Panc1 (cell line): ENCODE results near the gene ZBTB7C. TPM values are rescaled to one million over a fixed set of nuclear protein-coding genes. Genes with fewer than 3 reads are reported as not detected.

ENCODE experiments used
- ATAC-seq: fragments of 200-7000 bp; cut with Tn5 transposase; 2 replicates; pipeline ENCODE4 v1.9.1; 2020; ENCODE audit warnings: mild to moderate bottlenecking, moderate library complexity
- BruUV-seq: library from RNA; stranded (reverse); fragments of 400-500 nt; replicated peaks from 2 replicates; lab custom pipeline; 2021; lab: Mats Ljungman, UMichigan
- CTCF ChIA-PET: fragments of 300-600 bp; sonication (Branson Sonifier 250); formaldehyde crosslinking; loops from one replicate; lab custom pipeline; 2022; ENCODE audit warnings: antibody characterized with exemption; lab: Charles Lee
- POLR2A ChIA-PET: fragments of 300-600 bp; sonication (Branson Sonifier 250); formaldehyde crosslinking; loops from one replicate; lab custom pipeline; 2022; ENCODE audit warnings: antibody characterized with exemption; lab: Charles Lee
- DNase-seq: peaks from one replicate; pipeline ENCODE4 v3.0.0-alpha.2; 2010; ENCODE audit warnings: low read depth, low spot score
- H3K27ac ChIP-seq: 2 replicates; pipeline ENCODE4 v1.5.1; 2011; ENCODE audit warnings: mild to moderate bottlenecking, low read length, inconsistent platforms
- H3K27me3 ChIP-seq: fragments of 200-500 bp; sonication (Bioruptor generic); 2 replicates; pipeline ENCODE4 v1.6.0; 2014; ENCODE audit warnings: low read length, inconsistent platforms; ENCODE audit not compliant: control insufficient read depth, insufficient read depth
- H3K36me3 ChIP-seq: fragments of 200-500 bp; sonication (Bioruptor generic); 2 replicates; pipeline ENCODE4 v1.5.1; 2014; ENCODE audit warnings: inconsistent platforms, mild to moderate bottlenecking, low read length, moderate library complexity; ENCODE audit not compliant: control insufficient read depth, insufficient read depth
- H3K4me1 ChIP-seq: 2 replicates; pipeline ENCODE4 v1.5.1; 2011; ENCODE audit warnings: inconsistent platforms, mild to moderate bottlenecking, low read length, moderate library complexity; ENCODE audit not compliant: control insufficient read depth, insufficient read depth
- H3K4me3 ChIP-seq, 2 experiments: 2 replicates each; pipeline ENCODE4 v1.5.1; 2011 to 2012; ENCODE audit warnings: low read depth in 2 of 2, low read length in 2 of 2, mild to moderate bottlenecking in 2 of 2, inconsistent platforms in 1 of 2, moderate library complexity in 1 of 2
- H3K9me3 ChIP-seq: fragments of 200-500 bp; sonication (Bioruptor generic); 2 replicates; pipeline ENCODE4 v1.5.1; 2014; ENCODE audit warnings: low read depth, mild to moderate bottlenecking, inconsistent platforms, low read length, moderate library complexity; ENCODE audit not compliant: control insufficient read depth, insufficient read depth
- POLR2AphosphoS5 ChIP-seq: IDR thresholded peaks from 2 replicates; pipeline ENCODE4 v1.6.1; 2012; ENCODE audit warnings: mild to moderate bottlenecking, low read depth, low read length, moderate library complexity
- SIN3A ChIP-seq: IDR thresholded peaks from 2 replicates; pipeline ENCODE4 v1.6.1; 2012; ENCODE audit warnings: low read depth, mild to moderate bottlenecking, low read length, moderate library complexity, borderline replicate concordance; ENCODE audit not compliant: insufficient read depth
- TCF7L2 ChIP-seq: IDR thresholded peaks from 2 replicates; pipeline ENCODE4 v1.6.1; 2011; ENCODE audit warnings: mild to moderate bottlenecking, low read depth, low read length, inconsistent platforms
- in situ Hi-C: cut with HindIII; loops from 2 replicates; pipeline ENCODE4 v1.10.0; 2016; ENCODE audit warnings: low sequenced_read_pairs, low pct_unique_long_range_greater_than_20kb
- intact Hi-C: fragments of 100-400 bp; cut with micrococcal nuclease; formaldehyde crosslinking; loops from one replicate; pipeline ENCODE4 v1.10.0; 2022; ENCODE audit not compliant: unreplicated experiment
- total RNA-seq: library from RNA; stranded (reverse); gene quantifications from one replicate; pipeline ENCODE4 v1.2.1, GENCODE V29; 2021; ENCODE audit not compliant: unreplicated experiment
- TF ChIP-seq, protein P1 (sequence below), 2 experiments: IDR thresholded peaks; 2 replicates each; pipeline ENCODE4 v1.6.1; 2011 to 2012; ENCODE audit warnings: low read depth in 2 of 2, control low read depth in 1 of 2, low read length in 1 of 2, mild to moderate bottlenecking in 1 of 2, moderate library complexity in 1 of 2; ENCODE audit not compliant: insufficient read depth in 1 of 2
- TF ChIP-seq, protein P2 (sequence below): fragments of 450-650 bp; IDR thresholded peaks from 2 replicates; pipeline ENCODE4 v1.5.1; 2017; ENCODE audit warnings: mild to moderate bottlenecking

The ZBTB7C gene
- total RNA-seq, 1 experiment from 2014 or later: 0.03 TPM

DNA sequence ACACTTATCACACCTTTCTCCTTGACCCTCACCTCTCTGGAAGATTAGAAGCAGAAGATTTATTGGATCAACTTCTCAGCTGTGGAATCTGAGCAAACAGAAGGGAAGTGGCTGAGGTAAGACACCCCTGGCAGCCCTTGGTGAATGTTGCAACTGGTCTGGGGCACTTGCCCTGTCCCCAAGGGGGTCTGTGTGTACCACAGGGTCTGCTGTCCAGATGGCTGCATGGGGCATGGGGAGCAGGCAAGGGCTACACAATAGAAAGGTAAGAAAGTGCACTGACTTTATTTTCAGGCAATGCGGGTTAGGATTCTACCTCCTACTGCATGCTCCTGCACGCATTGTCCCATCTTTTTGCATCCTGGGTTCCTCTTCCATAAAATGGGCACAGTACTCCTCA, 240.3 kb downstream of the ZBTB7C start:
- Histone ChIP-seq H3K9me3 (no peaks in the 10 kb centered on the region), H3K27me3 (no peaks in the 10 kb centered on the region; the same call in 1 of the 2 replicates), H3K27ac (no peak overlapping the region), H3K36me3 (no peaks in the 10 kb centered on the region), H3K4me1 (no peaks in the 10 kb centered on the region), H3K4me3 (no peak overlapping the region)
- in situ Hi-C loops (no loop called here), intact Hi-C loops (no loop called here)
- DNase-seq (no peak), ATAC-seq (no peak)
- CTCF ChIA-PET: no interaction called here
- no peak for TF ChIP-seq POLR2AphosphoS5
- no peak for TF ChIP-seq SIN3A
- TF ChIP-seq, protein P1, sequence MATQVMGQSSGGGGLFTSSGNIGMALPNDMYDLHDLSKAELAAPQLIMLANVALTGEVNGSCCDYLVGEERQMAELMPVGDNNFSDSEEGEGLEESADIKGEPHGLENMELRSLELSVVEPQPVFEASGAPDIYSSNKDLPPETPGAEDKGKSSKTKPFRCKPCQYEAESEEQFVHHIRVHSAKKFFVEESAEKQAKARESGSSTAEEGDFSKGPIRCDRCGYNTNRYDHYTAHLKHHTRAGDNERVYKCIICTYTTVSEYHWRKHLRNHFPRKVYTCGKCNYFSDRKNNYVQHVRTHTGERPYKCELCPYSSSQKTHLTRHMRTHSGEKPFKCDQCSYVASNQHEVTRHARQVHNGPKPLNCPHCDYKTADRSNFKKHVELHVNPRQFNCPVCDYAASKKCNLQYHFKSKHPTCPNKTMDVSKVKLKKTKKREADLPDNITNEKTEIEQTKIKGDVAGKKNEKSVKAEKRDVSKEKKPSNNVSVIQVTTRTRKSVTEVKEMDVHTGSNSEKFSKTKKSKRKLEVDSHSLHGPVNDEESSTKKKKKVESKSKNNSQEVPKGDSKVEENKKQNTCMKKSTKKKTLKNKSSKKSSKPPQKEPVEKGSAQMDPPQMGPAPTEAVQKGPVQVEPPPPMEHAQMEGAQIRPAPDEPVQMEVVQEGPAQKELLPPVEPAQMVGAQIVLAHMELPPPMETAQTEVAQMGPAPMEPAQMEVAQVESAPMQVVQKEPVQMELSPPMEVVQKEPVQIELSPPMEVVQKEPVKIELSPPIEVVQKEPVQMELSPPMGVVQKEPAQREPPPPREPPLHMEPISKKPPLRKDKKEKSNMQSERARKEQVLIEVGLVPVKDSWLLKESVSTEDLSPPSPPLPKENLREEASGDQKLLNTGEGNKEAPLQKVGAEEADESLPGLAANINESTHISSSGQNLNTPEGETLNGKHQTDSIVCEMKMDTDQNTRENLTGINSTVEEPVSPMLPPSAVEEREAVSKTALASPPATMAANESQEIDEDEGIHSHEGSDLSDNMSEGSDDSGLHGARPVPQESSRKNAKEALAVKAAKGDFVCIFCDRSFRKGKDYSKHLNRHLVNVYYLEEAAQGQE (IDR thresholded peaks at IDR 0.05; ENCODE audit: insufficient read depth in 1 of 2, low read depth in 2 of 2, low read length in 1 of 2): no peak
- no peak for TF ChIP-seq TCF7L2
- TF ChIP-seq, protein P2, sequence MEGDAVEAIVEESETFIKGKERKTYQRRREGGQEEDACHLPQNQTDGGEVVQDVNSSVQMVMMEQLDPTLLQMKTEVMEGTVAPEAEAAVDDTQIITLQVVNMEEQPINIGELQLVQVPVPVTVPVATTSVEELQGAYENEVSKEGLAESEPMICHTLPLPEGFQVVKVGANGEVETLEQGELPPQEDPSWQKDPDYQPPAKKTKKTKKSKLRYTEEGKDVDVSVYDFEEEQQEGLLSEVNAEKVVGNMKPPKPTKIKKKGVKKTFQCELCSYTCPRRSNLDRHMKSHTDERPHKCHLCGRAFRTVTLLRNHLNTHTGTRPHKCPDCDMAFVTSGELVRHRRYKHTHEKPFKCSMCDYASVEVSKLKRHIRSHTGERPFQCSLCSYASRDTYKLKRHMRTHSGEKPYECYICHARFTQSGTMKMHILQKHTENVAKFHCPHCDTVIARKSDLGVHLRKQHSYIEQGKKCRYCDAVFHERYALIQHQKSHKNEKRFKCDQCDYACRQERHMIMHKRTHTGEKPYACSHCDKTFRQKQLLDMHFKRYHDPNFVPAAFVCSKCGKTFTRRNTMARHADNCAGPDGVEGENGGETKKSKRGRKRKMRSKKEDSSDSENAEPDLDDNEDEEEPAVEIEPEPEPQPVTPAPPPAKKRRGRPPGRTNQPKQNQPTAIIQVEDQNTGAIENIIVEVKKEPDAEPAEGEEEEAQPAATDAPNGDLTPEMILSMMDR: no peak
- no TSS peak for BruUV-seq
- POLR2A ChIA-PET: no interaction called here

DNA sequence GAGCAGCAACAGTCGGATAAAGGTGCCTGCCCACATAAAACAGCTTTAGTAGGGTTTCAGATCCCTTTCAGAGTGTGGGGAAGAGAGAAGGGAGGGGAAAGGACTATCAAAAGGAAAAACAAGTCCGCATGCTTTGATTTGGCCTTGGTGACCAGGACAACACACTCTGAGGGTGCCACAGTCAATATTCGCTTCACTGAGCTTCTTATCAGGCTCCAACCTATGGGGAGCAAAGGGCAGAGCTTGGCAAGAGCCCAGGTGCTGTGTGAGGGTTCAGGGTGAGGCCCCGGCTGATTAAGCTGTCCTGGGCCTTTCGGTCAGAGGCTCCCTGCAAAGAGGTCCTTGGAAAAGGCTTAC, 241.3 kb downstream of the ZBTB7C start:
- Histone ChIP-seq H3K9me3 (no peaks in the 10 kb centered on the region), H3K27me3 (no peaks in the 10 kb centered on the region; the same call in 1 of the 2 replicates), H3K27ac (no peak overlapping the region), H3K4me1 (no peaks in the 10 kb centered on the region), H3K4me3 (no peak overlapping the region), H3K36me3 (no peaks in the 10 kb centered on the region)
- DNase-seq (no peak), ATAC-seq (no peak)
- no TSS peak for BruUV-seq
- ChIA-PET POLR2A (no interaction called here), CTCF (no interaction called here)
- intact Hi-C loops (no loop called here), in situ Hi-C loops (no loop called here)
- TF ChIP-seq POLR2AphosphoS5: no peak
- TF ChIP-seq, protein P2: no peak
- TF ChIP-seq TCF7L2: no peak
- TF ChIP-seq, protein P1 (IDR thresholded peaks at IDR 0.05; ENCODE audit: insufficient read depth in 1 of 2, low read depth in 2 of 2, low read length in 1 of 2): no peak
- TF ChIP-seq SIN3A: no peak
